ENCODE measurements around the gene GAD1.

The GAD1 gene

GRCh38 chr2:170816504-170817092 is at the start of gene GAD1:
Gene GAD1, plus strand, starts transcription at chr2:170816887. Its CDS starts 1,705 bp downstream, at chr2:170818592.
- DNase-seq = peak in 2 of 4 experiments; percentile 17 to 22

GRCh38 chr2:170770008-170770605 is 46.6 kb upstream of the GAD1 start, which contains the start of gene ERICH2:
Gene ERICH2, plus strand, starts transcription at chr2:170770378. Its CDS starts 304 bp downstream, at chr2:170770682.
- no peak for DNase-seq

DNA sequence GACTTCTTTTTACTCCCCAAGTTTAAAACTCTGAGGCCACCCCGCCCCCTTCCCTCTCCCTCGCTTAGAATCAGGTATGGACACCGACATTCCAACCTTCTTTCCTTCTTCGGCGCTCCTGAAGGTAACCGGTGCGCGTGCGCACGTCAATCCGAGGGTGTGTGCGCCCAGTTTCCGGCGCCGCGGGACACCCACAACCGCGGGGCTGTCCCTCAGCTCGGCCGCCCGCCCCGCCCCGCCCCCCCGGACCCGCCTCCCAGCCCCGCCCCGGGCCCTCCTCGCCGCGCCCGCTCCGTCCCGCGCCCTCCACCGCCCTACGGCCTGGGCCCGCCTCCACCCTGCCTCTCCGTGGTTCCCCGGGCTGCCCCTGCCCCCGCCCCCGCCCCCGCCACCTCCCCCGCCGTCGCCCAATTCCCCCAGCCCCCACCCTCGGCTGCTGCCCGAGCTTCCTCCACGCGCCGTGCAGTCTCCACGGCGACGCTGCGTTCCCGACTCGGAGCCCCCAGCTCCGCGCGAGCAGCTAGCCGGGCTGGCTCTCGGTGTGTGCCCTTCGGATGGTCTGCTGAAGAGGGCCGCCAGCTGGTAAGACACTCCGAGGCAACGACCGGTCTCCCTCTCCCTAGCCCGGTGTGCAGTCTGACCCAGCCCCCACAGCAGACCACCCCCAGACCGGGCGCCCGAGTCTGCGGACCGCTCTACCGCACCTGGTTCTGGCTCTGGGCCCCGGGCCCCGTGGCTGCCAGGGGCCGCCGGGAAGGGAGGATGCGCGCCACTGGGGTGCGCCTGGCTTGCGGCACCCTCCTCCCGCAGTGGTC is 45.9 kb upstream of the GAD1 start:
- peak in 3 of 4 experiments; percentile 6 to 55 (median 18) for DNase-seq

DNA sequence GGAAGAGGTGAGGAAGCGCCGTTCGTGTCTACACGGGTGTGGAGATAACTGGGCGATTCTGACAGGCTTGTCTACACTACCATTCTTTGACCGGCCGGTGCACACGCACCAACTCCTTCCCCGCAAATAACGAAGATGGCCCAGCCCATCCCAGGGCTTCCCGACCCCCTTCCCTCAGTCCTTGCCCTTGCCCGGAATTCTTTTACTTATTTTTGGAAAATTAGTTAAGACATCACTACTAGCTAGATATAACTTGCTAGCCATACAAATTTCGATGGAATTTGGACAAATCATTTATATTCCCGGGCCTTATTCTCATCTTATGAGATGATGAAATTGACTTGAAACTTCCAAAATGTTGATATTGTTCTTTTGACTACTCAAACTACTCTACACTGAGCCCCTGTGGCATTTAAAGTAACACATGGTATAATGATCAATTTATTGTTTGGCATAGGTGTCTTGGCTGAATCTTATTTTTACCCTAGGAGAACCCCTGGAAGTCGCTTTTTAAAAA is 45.2 kb upstream of the GAD1 start:
- DNase-seq = no peak

DNA sequence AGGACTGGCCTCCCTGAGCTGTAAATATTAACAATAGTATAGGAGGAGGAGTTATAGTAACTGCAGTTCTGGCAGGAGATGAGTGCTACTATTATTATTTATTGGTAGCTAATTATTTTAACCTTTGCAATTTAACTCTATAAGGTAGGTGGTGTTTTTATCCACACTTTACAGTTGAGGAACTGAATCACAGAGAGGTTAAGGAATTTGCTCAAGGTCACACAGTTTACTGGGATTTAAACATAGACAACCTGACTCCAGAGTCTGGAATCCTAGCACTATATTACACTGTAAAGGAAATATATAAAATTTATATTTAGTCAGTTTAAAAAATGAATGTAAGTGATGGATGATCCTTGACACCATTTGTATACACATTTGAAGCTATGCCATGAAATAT is 44.4 kb upstream of the GAD1 start:
- DNase-seq = no peak

- no peak for DNase-seq
Observed at GRCh38 chr2:170774074-170774473, 42.6 kb upstream of the GAD1 start.

DNA sequence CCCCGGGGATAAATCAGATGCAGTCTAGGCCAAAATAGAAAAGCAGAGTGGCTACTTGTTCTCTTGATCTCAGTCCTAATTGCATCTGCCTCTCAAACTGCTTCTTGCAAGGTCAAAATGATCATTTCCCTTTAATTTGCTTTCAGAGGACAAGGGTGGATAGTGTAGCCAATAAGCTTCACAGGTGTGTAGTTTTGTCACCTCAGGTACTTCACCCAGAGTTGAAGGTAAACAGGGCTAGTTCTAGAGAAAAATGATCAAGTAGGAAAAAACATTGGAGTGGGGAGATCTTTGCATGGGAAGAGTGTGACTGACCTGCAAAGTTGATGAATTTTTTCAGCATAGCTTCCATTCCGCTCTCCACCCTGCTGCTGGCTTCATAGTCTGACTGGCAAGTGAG is 37.8 kb upstream of the GAD1 start:
- no peak for DNase-seq

DNA sequence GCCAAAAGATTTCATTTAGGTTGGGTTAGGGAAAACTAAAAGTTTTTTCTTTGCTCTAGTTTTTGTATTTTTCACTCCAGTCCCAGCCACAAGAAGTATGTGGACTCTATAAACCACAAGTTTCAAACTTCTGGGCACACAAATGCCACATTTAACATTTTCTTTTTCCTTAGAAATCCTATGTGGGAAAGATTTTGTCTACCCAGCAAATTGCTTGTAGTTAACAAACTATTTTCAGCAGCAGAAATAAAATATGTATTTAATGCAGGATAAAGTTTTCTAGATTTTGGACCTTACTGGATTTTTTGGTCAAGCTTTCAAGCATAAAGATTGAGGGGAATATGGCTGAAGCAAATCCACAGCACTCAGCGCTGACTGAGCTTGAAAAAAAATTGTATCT is 37.4 kb upstream of the GAD1 start:
- DNase-seq = no peak

- DNase-seq = no peak
Observed at GRCh38 chr2:170782673-170783072, 34.0 kb upstream of the GAD1 start.

GRCh38 chr2:170783549-170783948 is 33.1 kb upstream of the GAD1 start:
- DNase-seq = no peak

DNA sequence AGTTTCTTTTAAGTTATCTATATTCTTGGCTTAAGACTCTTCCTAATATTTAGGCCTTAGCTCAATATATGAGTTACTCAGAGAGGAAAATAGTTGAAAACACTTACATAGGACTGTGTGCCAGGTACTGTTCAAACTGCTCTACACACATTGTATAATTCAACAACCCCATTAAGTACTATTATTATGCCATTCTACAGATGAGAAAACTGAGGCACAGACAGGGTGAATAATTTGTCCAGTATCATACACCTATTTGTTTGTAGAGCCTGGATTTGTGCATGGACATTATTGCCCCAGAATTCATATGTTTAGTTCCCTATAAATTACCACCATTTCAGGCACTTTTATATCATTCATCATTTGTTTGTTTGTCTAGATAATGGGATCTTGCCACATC is 17.7 kb upstream of the GAD1 start:
- no peak for DNase-seq

DNA sequence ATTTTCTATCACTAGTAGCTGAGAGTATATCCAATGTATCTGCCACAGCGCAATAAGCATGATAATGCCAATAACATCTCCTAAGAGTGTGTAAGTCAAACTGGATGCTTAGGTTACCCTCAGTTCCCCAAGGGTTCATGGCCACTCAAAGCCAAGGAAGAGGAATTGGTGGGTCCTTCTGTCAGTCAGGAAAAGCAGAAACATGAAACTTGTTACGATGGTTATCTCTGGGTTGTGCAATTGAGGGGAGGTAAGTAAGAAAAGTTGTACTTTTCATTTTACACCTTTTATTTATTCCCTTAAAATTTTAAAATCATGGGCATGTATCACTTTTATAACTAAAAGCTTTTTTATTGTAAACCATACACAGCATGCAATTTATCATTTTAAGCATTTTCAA is 10.1 kb upstream of the GAD1 start:
- no peak for DNase-seq

DNA sequence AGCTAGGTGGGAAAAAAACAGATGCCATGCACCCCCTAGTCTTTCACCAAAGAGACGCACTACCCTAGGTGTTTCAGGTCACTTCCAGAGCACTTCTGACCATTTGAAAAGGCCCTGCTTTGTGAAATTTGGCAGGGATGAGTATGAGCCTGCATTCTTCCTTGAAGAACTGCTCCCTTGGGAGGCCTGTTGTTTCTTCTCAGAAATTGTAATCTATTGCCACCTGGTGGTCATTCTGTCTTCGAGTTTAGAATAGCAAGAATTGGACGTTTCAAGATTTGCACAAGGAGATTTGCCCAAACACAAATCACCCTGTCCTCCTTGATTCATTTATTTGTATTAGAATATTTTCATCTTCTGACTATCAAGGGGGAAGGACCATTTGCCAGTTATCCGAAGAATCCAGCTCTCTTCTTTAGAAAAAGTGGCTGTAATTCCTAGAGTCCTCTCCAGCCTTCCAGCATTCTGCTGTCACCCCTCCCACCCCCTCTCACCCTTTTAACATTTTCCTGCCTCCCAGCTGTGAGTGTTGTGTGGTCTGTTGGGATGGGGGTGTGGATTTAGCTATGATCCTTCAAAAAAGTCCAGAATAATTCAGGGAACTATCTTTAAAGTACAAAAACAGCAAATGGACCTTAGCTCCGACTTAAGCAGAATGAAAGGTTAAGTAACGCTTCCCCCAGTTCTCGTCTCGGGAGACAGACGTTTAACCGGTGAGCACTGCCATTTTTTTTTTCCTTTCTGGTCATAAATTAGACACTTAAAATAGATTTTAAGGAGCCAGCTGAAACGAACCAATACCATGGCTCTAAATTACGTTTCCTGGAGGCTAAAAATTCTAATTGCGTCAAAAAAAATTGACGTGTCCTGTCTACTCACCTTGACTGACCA is 3.7 kb upstream of the GAD1 start:
- DNase-seq = no peak

- peak in 1 of 4 experiments; percentile 7 for DNase-seq
Observed at GRCh38 chr2:170813611-170814532, 2.8 kb upstream of the GAD1 start.

GRCh38 chr2:170814533-170815230 is 2.0 kb upstream of the GAD1 start:
- DNase-seq = no peak

- no peak for DNase-seq
Observed at GRCh38 chr2:170815311-170815710, 1.4 kb upstream of the GAD1 start.

GRCh38 chr2:170815746-170816503 is 762 bp upstream of the GAD1 start:
- DNase-seq = peak in 3 of 4 experiments; percentile 16 to 46 (median 17)

GRCh38 chr2:170817093-170818035 is 677 bp downstream of the GAD1 start:
- DNase-seq = no peak
